Stimulated activated CD8-positive, alpha-beta memory T cell treated with anti-CD3 and anti-CD28 coated beads, Interleukin-15, amount 100 ng/mL, for 24 hours (primary cell): ENCODE measurements around the gene HMMR.

Experiments used
- DNase-seq: peaks from one replicate; pipeline ENCODE4 v3.0.0-alpha.2; 2020; ENCODE audit warnings: low read depth

The HMMR gene

GRCh38 chr5:163459462-163459818, 992 bp upstream of the HMMR start:
- no peak for DNase-seq

GRCh38 chr5:163459819-163460561, 442 bp upstream of the HMMR start, which contains the start of gene NUDCD2:
NUDCD2 (minus strand) TSS chr5:163460102; CDS start chr5:163460050, 52 bp downstream.
- DNase-seq: peak; percentile 92

DNA sequence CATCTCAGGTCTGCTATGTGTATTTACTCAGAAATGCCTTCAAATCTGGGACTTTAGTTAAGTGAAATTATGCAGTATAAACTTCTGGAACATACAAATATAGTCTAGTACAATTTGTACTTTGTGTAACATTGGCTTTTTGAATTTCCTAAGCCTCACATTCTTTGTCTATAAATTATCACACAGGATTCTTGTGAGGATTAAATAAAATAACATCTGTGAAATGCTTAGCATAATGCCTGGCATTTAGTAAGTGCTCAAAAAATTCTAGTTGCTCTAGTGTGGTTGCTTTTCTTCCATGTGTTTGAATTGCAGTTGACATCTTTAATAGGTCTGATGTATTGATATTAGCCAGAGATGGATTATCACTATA, 2.6 kb downstream of the HMMR start:
- DNase-seq: no peak

DNA sequence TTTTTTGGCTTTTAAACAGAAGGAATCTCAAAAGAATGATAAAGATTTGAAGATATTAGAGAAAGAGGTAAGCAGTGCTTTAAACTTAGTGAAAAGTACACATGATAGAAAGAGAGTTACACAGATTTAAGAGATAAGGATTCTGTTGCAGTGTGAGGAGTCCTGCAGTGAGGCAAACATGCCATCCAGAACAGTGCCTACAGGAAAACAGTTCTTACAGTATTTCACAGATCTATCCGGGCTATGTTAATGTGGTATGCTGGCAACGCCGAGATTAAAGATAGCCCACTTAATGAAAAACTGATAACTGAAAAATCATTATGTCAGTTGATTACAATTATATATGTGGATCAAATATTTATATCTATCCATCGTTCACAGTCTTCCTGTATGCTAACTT, 7.2 kb downstream of the HMMR start:
- DNase-seq: no peak

GRCh38 chr5:163473635-163474243, 13.3 kb downstream of the HMMR start:
- no peak for DNase-seq

DNA sequence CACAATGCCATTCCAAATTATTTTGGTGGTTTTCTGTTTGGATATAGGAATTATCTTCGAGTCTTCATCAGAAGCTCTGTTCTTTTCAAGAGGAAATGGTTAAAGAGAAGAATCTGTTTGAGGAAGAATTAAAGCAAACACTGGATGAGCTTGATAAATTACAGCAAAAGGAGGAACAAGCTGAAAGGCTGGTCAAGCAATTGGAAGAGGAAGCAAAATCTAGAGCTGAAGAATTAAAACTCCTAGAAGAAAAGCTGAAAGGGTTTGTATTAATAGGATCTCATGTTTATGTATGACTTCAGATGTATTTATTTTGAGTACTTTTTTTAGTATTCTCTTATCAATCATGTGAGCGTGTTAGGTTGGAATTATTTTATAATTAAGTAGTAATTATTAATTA, 15.0 kb downstream of the HMMR start:
- DNase-seq: no peak

- no peak for DNase-seq
These were observed 17.9 kb downstream of the HMMR start for GRCh38 chr5:163478126-163478981.

GRCh38 chr5:163478982-163479271, 18.5 kb downstream of the HMMR start:
- no peak for DNase-seq

GRCh38 chr5:163489055-163489744, 28.8 kb downstream of the HMMR start:
- no peak for DNase-seq

- DNase-seq: no peak
These were observed 29.3 kb downstream of the HMMR start for GRCh38 chr5:163489745-163490075.

- no peak for DNase-seq
These were observed 35.9 kb downstream of the HMMR start for GRCh38 chr5:163496286-163496685.

DNA sequence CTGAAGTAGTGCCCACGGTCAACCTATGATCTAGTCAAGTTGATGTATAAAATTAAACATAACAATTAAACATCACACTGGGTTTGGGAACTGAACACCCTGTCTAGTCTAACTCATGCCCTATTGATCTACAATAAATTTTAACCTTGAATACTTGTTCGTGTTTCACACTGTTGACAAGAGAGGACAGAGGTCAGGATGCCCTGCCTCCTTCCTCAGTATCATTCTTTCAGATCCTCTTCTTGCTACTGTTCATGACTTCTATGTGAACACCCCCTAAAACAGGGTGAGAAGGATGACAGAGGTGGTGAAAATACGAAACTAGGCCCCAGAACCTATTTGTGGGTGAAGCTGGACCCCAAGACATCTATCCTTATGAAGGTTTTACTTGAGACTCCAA, 36.9 kb downstream of the HMMR start:
- DNase-seq: no peak

GRCh38 chr5:163498886-163499285, 38.5 kb downstream of the HMMR start:
- no peak for DNase-seq

- no peak for DNase-seq
These were observed 42.1 kb downstream of the HMMR start for GRCh38 chr5:163502521-163502920.

- no peak for DNase-seq
These were observed 43.0 kb downstream of the HMMR start for GRCh38 chr5:163503106-163504078.

DNA sequence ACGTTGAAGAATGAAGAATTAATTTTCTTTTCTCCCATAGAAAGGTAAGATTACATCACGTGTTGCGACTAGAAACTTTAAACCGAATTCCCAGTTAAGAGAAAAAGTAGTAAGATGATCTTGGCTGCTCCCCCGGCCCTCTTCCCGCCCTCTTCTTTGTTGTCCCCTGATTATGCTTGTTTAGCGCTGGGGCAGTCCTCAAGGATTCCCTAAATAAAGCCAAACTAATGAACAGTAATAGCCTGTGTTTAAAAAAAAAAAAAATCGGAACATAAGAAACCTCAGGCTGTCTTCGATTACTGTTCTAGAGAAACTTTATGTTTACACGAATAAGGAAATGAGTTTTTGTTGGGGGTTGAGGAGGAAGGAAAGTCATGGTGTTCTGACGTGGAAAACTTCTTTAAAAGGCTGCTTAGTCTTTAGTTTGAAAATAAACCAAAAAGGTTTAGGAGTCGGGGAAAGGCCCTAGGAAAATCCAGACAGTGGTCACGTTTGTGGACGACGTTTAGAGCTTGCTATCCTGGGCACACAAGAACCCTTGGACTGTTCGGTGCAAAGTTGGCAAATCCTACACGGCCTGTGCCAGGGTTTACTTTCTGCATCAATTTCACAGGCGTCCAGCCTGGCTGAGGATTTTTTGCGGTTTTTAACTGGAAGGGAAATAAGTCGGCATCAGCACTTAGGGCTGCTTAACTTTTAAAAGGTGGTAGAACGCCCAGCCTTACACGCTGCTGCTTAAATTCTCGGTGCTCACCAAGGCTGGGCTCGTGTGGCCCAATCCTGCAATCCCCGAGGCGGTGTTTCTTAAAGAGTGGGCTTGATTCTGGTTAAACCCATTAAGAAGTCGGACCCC, 43.9 kb downstream of the HMMR start:
- DNase-seq: no peak

GRCh38 chr5:163505049-163505367, 44.6 kb downstream of the HMMR start:
- DNase-seq: no peak

- DNase-seq: peak; percentile 91
These were observed 45.1 kb downstream of the HMMR start, which contains the start of gene MAT2B for GRCh38 chr5:163505368-163506094. MAT2B (plus strand) TSS chr5:163505619; CDS start chr5:163505687, 68 bp downstream.

DNA sequence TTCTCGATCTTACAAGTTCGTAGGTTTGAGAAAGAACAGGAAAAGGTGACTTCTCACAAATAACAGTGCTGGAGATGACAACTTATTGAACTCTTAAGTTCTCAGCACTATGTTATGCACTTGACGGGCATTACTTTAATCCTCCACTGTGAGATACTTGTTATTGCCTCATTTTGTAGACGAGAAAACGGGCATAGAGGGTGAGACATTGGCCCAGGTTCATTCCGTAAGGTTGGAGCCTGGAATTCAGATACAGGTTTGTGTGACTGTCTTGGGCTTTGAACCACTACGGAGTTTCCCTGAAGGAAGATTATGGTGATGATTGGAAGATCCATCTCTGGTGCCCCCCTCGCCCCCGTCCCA, 45.6 kb downstream of the HMMR start:
- DNase-seq: no peak

GRCh38 chr5:163506726-163507125, 46.3 kb downstream of the HMMR start:
- no peak for DNase-seq
